Nephron progenitor cell (in vitro differentiated cells): ENCODE results near the gene UBE2U.

Experiments used
- DNase-seq: peaks from one replicate; pipeline ENCODE4 v3.0.0; 2021
- H3K27ac Mint-ChIP-seq: 2 replicates; pipeline ENCODE4 v1.8.0; 2021; ENCODE audit warnings: mild to moderate bottlenecking, moderate library complexity, mixed read lengths
- H3K27me3 Mint-ChIP-seq: 2 replicates; pipeline ENCODE4 v1.8.0; 2021; ENCODE audit warnings: mild to moderate bottlenecking, low read depth, mixed read lengths; ENCODE audit not compliant: poor library complexity
- H3K36me3 Mint-ChIP-seq: 2 replicates; pipeline ENCODE4 v1.8.0; 2021; ENCODE audit warnings: low read depth, mixed read lengths
- H3K4me1 Mint-ChIP-seq: 2 replicates; pipeline ENCODE4 v1.8.0; 2021; ENCODE audit warnings: mixed read lengths
- H3K4me3 Mint-ChIP-seq: 2 replicates; pipeline ENCODE4 v1.8.0; 2021; ENCODE audit warnings: mild to moderate bottlenecking, moderate library complexity, mixed read lengths
- H3K9me3 Mint-ChIP-seq: 2 replicates; pipeline ENCODE4 v1.8.0; 2021; ENCODE audit warnings: mild to moderate bottlenecking, moderate library complexity, mixed read lengths
- TF ChIP-seq, protein P1 (sequence below): fragments of 200-600 bp; sonication (generic); IDR thresholded peaks from 2 replicates; pipeline ENCODE4 v1.5.0; 2021; ENCODE audit warnings: antibody characterized with exemption

Gene UBE2U

DNA sequence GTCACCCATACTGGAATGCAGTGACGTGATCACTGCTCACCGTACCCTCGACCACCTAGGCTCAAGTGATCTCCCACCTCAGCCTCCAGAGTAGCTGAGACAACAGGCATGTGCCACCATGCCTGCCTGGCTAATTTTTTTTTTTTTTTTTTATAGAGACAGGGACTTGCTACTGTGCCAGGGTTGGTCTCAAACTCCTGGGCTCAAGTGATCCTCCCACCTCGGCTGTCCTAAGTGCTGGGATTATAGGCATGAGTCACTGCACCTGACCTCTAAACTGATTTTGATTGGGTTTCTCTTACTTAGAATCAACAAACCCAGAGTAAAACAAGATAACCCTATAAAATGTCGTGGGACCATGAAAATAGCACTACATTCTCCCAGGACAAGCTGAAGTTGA is 112.0 kb downstream of the UBE2U start:
- H3K36me3 Mint-ChIP-seq = no peaks in the 10 kb centered on the region
- TF ChIP-seq, protein P1, sequence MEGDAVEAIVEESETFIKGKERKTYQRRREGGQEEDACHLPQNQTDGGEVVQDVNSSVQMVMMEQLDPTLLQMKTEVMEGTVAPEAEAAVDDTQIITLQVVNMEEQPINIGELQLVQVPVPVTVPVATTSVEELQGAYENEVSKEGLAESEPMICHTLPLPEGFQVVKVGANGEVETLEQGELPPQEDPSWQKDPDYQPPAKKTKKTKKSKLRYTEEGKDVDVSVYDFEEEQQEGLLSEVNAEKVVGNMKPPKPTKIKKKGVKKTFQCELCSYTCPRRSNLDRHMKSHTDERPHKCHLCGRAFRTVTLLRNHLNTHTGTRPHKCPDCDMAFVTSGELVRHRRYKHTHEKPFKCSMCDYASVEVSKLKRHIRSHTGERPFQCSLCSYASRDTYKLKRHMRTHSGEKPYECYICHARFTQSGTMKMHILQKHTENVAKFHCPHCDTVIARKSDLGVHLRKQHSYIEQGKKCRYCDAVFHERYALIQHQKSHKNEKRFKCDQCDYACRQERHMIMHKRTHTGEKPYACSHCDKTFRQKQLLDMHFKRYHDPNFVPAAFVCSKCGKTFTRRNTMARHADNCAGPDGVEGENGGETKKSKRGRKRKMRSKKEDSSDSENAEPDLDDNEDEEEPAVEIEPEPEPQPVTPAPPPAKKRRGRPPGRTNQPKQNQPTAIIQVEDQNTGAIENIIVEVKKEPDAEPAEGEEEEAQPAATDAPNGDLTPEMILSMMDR = no peak
- H3K27me3 Mint-ChIP-seq = peaks cover 12% of the 10 kb centered on the region
- H3K4me1 Mint-ChIP-seq = peaks cover under 1% of the 10 kb centered on the region
- no peak overlapping the region for H3K4me3 Mint-ChIP-seq
- no peaks in the 10 kb centered on the region for H3K9me3 Mint-ChIP-seq
- no peak for DNase-seq
- no peak overlapping the region for H3K27ac Mint-ChIP-seq
